Skeletal muscle satellite cell (primary cell): Measurements from ENCODE around the gene DDR2.

ENCODE experiments used
- H3K27me3 ChIP-seq: 2 replicates; pipeline ENCODE4 v1.7.0; 2013; ENCODE audit warnings: low read length; ENCODE audit not compliant: control insufficient read depth, insufficient read depth
- H3K36me3 ChIP-seq: 2 replicates; pipeline ENCODE4 v1.7.0; 2013; ENCODE audit warnings: mild to moderate bottlenecking, control low read depth, low read length; ENCODE audit not compliant: insufficient read depth
- H3K4me1 ChIP-seq: 2 replicates; pipeline ENCODE4 v1.7.0; 2013; ENCODE audit warnings: low read length; ENCODE audit not compliant: control insufficient read depth, insufficient read depth
- H3K4me2 ChIP-seq: 2 replicates; pipeline ENCODE4 v1.7.0; 2013; ENCODE audit warnings: mild to moderate bottlenecking, low read length
- H3K4me3 ChIP-seq: 2 replicates; pipeline ENCODE4 v1.7.0; 2013; ENCODE audit warnings: low read length
- H3K9ac ChIP-seq: 2 replicates; pipeline ENCODE4 v1.7.0; 2013; ENCODE audit warnings: mild to moderate bottlenecking, low read depth, low read length, moderate library complexity
- H3K9me3 ChIP-seq: replicated peaks from 2 replicates; pipeline ENCODE4 v1.7.0; 2013; ENCODE audit warnings: mild to moderate bottlenecking, control low read depth, low read length

The DDR2 gene

GRCh38 chr1:162689745-162690671, 57.7 kb downstream of the DDR2 start:
- H3K9me3 ChIP-seq = no peaks in the 10 kb centered on the region

GRCh38 chr1:162690672-162691434, 58.6 kb downstream of the DDR2 start:
- Histone ChIP-seq H3K4me2 (peak overlapping the region; percentile 71), H3K9me3 (no peaks in the 10 kb centered on the region), H3K36me3 (no peaks in the 10 kb centered on the region), H3K9ac (peak overlapping the region; percentile 64), H3K27me3 (no peaks in the 10 kb centered on the region), H3K4me3 (peak overlapping the region; percentile 37), H3K4me1 (peaks cover 65% of the 10 kb centered on the region)

More at GRCh38 chr1:162689745-162690671, 57.7 kb downstream of the DDR2 start:
- no peaks in the 10 kb centered on the region for H3K36me3 ChIP-seq
- H3K27me3 ChIP-seq = no peaks in the 10 kb centered on the region
- H3K9ac ChIP-seq = peak overlapping the region; percentile 64
- H3K4me1 ChIP-seq = peaks cover 56% of the 10 kb centered on the region
- peak overlapping the region; percentile 15 for H3K4me3 ChIP-seq
- peak overlapping the region; percentile 71 for H3K4me2 ChIP-seq

DNA sequence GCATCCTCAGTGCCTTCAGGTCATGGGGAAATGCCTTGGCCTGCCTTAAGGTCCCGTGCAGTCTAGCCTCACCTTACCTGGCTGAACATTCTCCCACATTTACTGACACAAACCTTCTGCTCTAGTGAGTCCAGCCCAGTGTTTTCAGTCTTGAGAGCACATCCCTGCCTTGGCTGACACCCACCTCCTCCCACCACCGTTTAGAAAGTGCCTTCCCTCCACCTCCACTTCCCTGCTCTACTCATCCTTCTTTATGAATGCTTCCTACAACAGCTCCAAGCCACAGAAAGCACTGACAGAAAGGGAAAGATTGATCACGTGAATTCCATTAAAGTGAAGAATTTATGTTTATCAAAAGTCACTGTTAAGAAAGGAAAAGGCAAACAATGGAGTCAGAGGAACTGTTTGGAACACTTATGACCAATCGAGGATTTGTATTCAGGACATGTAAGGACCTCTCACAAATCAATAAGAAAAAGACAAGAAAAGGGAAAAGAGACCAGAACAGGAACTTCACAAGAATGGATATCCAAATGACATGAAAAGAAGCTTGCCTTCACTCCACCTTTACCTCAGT, 59.8 kb downstream of the DDR2 start:
- H3K4me3 ChIP-seq = no peak overlapping the region
- H3K9ac ChIP-seq = no peak overlapping the region
- no peak overlapping the region for H3K4me2 ChIP-seq
- no peaks in the 10 kb centered on the region for H3K36me3 ChIP-seq
- H3K4me1 ChIP-seq = peaks cover 76% of the 10 kb centered on the region
- no peaks in the 10 kb centered on the region for H3K27me3 ChIP-seq
- H3K9me3 ChIP-seq = no peaks in the 10 kb centered on the region

GRCh38 chr1:162694911-162695310, 62.6 kb downstream of the DDR2 start:
- Histone ChIP-seq H3K27me3 (no peaks in the 10 kb centered on the region), H3K36me3 (no peaks in the 10 kb centered on the region), H3K4me2 (no peak overlapping the region), H3K4me3 (no peak overlapping the region), H3K9me3 (no peaks in the 10 kb centered on the region), H3K4me1 (peaks cover 64% of the 10 kb centered on the region), H3K9ac (no peak overlapping the region)

GRCh38 chr1:162695687-162696086, 63.4 kb downstream of the DDR2 start:
- Histone ChIP-seq H3K27me3 (no peaks in the 10 kb centered on the region), H3K4me1 (peaks cover 56% of the 10 kb centered on the region), H3K4me2 (peak overlapping the region; percentile 77), H3K9ac (peak overlapping the region; percentile 8), H3K36me3 (no peaks in the 10 kb centered on the region), H3K4me3 (no peak overlapping the region), H3K9me3 (no peaks in the 10 kb centered on the region)

- Histone ChIP-seq H3K9ac (peak overlapping the region; percentile 43), H3K9me3 (no peaks in the 10 kb centered on the region), H3K4me3 (peak overlapping the region; percentile 41), H3K4me1 (peaks cover 50% of the 10 kb centered on the region), H3K4me2 (peak overlapping the region; percentile 77), H3K36me3 (no peaks in the 10 kb centered on the region), H3K27me3 (no peaks in the 10 kb centered on the region)
Observed at GRCh38 chr1:162696286-162696862, 64.1 kb downstream of the DDR2 start.

DNA sequence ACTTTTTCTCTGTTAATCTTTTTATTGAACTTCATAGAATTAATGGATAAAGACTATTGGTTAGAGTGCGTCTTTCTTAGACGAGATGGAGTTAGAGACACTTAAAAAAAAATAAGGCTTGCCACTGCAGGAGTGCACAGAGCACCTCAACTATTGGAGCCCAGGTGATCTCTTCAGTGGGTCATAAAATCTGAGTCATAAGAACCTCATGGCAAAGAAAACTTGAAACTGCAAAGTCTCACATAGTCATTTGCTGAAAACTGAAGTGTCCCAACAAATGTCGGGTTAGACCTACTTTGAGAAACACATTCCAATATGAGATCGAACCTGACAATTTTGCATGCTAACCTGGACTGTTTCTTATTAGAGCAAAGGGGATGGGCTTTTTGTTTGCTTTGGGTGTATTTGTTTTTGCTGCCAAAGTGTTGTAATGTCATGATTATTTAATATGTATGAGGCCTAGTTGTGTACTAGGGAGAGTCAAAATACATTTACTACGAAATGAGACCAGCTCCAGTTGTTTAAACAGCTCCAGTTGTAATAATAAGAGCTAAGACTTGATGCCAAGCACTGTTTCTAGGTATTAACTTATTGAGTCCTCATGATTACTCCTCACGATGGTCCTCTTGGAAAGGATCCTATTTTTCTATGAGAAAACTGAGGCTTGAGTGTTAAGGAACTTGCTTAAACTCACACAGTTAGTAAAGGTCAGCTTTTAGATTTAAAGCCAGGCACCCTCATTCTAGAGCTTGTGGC, 65.1 kb downstream of the DDR2 start:
- Histone ChIP-seq H3K36me3 (no peaks in the 10 kb centered on the region), H3K4me1 (peaks cover 40% of the 10 kb centered on the region), H3K9me3 (no peaks in the 10 kb centered on the region), H3K27me3 (no peaks in the 10 kb centered on the region), H3K4me2 (peak overlapping the region; percentile 77), H3K9ac (peak overlapping the region; percentile 43), H3K4me3 (no peak overlapping the region)

DNA sequence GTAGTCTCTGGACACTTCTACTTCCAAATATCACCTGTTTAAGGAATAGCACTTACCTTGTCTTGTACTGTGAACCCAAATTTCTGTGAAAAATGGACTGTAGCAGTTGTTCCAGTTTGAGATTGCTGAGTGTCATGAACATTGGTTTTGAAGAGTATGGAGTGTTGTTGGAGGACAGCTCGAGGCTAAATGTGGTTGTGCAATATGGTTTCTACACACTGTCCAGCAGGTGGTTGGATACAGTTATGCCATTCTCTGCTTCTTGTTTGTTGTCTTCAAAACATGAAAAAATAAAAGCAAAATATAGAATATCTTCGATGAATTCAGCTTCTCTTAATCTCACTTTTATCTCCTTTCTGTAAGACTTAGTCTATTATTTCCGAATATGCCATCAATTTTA, 67.1 kb downstream of the DDR2 start:
- H3K9me3 ChIP-seq = no peaks in the 10 kb centered on the region
- no peaks in the 10 kb centered on the region for H3K36me3 ChIP-seq
- no peak overlapping the region for H3K4me2 ChIP-seq
- peaks cover 35% of the 10 kb centered on the region for H3K4me1 ChIP-seq
- H3K27me3 ChIP-seq = no peaks in the 10 kb centered on the region
- no peak overlapping the region for H3K9ac ChIP-seq
- no peak overlapping the region for H3K4me3 ChIP-seq

DNA sequence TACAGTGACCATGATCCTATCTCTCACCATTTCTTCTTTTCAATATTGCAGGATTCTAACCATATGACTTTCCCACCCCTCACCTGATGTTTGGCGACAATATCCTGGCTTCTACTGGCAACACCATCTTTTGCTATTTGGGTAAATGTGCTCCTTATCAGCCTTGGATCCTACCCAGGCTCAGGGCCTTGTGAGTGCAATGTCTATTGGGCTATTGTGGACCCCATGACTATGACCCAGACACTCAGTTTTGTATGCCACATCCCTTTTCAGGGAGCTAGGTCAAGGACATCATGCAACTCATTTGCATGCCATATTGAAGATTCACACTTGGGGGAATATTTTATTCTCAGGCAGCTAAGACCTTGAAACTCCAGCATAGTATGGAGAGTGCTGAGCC, 67.9 kb downstream of the DDR2 start:
- Histone ChIP-seq H3K4me3 (no peak overlapping the region), H3K9ac (no peak overlapping the region), H3K9me3 (no peaks in the 10 kb centered on the region), H3K4me2 (no peak overlapping the region), H3K4me1 (peaks cover 28% of the 10 kb centered on the region), H3K36me3 (peaks cover under 1% of the 10 kb centered on the region), H3K27me3 (no peaks in the 10 kb centered on the region)

DNA sequence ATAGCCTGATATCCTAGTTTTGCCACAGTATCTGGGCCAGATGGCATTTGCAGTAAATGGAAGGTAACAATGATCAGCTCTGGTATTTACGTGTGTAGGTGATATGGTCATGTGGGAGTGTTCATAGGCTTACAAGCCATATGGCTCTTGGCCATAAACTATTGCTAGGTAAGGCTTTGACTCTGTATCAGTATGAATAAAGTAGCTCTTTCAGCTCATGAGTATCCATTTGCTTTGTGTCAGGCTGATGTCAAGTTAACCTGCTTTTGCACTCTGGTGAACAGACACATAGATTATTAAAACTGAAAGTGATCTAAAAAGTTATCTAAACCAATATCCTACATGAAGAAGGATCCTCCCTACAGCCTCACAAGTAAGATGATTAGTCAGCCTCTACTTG, 69.0 kb downstream of the DDR2 start:
- H3K4me2 ChIP-seq = no peak overlapping the region
- no peaks in the 10 kb centered on the region for H3K9me3 ChIP-seq
- H3K4me3 ChIP-seq = no peak overlapping the region
- peaks cover 12% of the 10 kb centered on the region for H3K36me3 ChIP-seq
- peaks cover 17% of the 10 kb centered on the region for H3K4me1 ChIP-seq
- no peaks in the 10 kb centered on the region for H3K27me3 ChIP-seq
- no peak overlapping the region for H3K9ac ChIP-seq
